Heart left ventricle (tissue), 16 donors: ENCODE measurements around the gene LIMA1. TPM values are rescaled to one million over a fixed set of nuclear protein-coding genes. Genes with fewer than 3 reads are reported as not detected.

Experiments used
- ATAC-seq, 4 donors: fragments of 200-7000 bp; cut with Tn5 transposase; one replicate each; pipeline ENCODE4 v1.9.1; 2020 to 2022; ENCODE audit warnings: moderate library complexity in 4 of 4, mild to moderate bottlenecking in 3 of 4, moderate number of reproducible peaks in 1 of 4
- DNase-seq, 5 donors: peaks; one replicate each; pipeline ENCODE4 v3.0.0-alpha.2; 2020
- H3K27ac ChIP-seq, 12 donors: fragments of 200-600 bp; sonication (generic) in 4 of 12; one replicate each; pipeline versions ENCODE4 v1.5.0 to v1.8.0; 2016 to 2022; ENCODE audit warnings: mild to moderate bottlenecking in 2 of 12
- H3K27me3 ChIP-seq, 9 donors: fragments of 200-600 bp; sonication (generic) in 2 of 9; one replicate each; pipeline versions ENCODE4 v1.5.1 to v1.8.0; 2016 to 2022; ENCODE audit warnings: mild to moderate bottlenecking in 3 of 9
- H3K36me3 ChIP-seq, 9 donors: fragments of 200-600 bp; sonication (generic) in 2 of 9; one replicate each; pipeline versions ENCODE4 v1.5.0 to v1.8.0; 2018 to 2022; ENCODE audit warnings: mild to moderate bottlenecking in 2 of 9
- H3K4me1 ChIP-seq, 12 donors: fragments of 200-600 bp; sonication (generic) in 4 of 12; one replicate each; pipeline versions ENCODE4 v1.5.0 to v1.8.0; 2016 to 2022; ENCODE audit warnings: mild to moderate bottlenecking in 3 of 12
- H3K4me3 ChIP-seq, 12 donors: fragments of 200-600 bp; sonication (generic) in 4 of 12; one replicate each; pipeline versions ENCODE4 v1.5.0 to v1.8.0; 2017 to 2022; ENCODE audit warnings: mild to moderate bottlenecking in 9 of 12, moderate library complexity in 4 of 12
- H3K9me3 ChIP-seq, 12 donors: fragments of 200-600 bp; sonication (generic) in 4 of 12; one replicate each; pipeline versions ENCODE4 v1.5.0 to v1.8.0; 2016 to 2022; ENCODE audit warnings: mild to moderate bottlenecking in 1 of 12
- CTCF ChIP-seq, 12 donors: fragments of 200-600 bp; sonication (generic) in 4 of 12; IDR thresholded peaks; one replicate each; pipeline versions ENCODE4 v1.5.0 to v1.8.0; 2018 to 2022; ENCODE audit warnings: antibody characterized with exemption in 12 of 12, mild to moderate bottlenecking in 5 of 12
- POLR2A ChIP-seq, 2 donors: fragments of 450-650 bp; IDR thresholded peaks; one replicate each; pipeline ENCODE4 v1.6.1; 2017; ENCODE audit warnings: antibody characterized with exemption in 2 of 2, mild to moderate bottlenecking in 2 of 2, moderate library complexity in 2 of 2
- WGBS, 4 donors: extraction: QIAGEN DNeasy Blood & Tissue Kit in 2 of 4; methylation state at CpG; one replicate each; pipeline versions ENCODE4 v1.1.5 to v1.1.7; 2013 to 2018; 5-methylcytosine and 5-hydroxymethylcytosine counted together
- intact Hi-C, 10 donors: fragments of 100-400 bp; cut with DNase I; formaldehyde crosslinking; loops; one replicate each; pipeline versions ENCODE4 v1.11.1 to v1.14.2; 2022
- polyA plus RNA-seq, 2 donors: library from polyadenylated mRNA; stranded (reverse); fragments of 200-250 nt; gene quantifications; one replicate each; pipeline ENCODE4 v1.2.3, GENCODE V29; 2013
- total RNA-seq, 9 donors: library from RNA; depleted of rRNA in 2 of 9; stranded (reverse); fragments of >200 nt in 2 of 9; fragmentation: NEBNext Ultra II Directional in 3 of 9; extraction: Animal tissue kit (Norgen Biotek cat#: 25700) in 3 of 9; gene quantifications; one replicate each; pipeline versions ENCODE4 v1.1.0 to v1.2.4, GENCODE V29; 2016 to 2023
- donor health status: ischemic (EF 13 %, LVEDD 7.1; RV severe dilation, severe dysfunction).
- donor health status: healthy with polysubstance abuse.
- donor health status: DM: no; HTN: yes; CAD: no.
- donor health status: DM: no; HTN: no; CAD: no.
- donor health status: ischemic (EF 25% LVEDD 6.9; RV normal size, moderate dysfunction).
- donor health status: ischemic (EF 25% LVEDD 5.7; RV mildly dilated, moderate dysfunction).
- donor health status: healthy.
- donor health status: DM: yes; HTN: yes; CAD: no.
- donor health status: ischemic (EF 35%, LVEDD 5.7; RV mildly dilated, moderate dysfunction).
- donor health status: nonischemic (EF 11% LVEDD 7.7; RV severe dilation, severe dysfunction).
- donor health status: DM: yes; HTN: yes; CAD: no.
- donor health status: PGD.
- donor health status: ischemic (EF 29% LVEDD 5.4; RV normal size, mild dysfunction).
- donor health status: nonischemic (EF 23%, LVEDD 6.1; RV moderate dilation, normal function).

Gene LIMA1
- total and polyA plus RNA-seq, 11 donors, result 11.6 to 38.8 (median 14.7) TPM

- intact Hi-C loops, result loop anchor here in 2 of 10 donors (10.0 kb wide), 1 partner anchor 50 kb away; the partner anchor contains the start of gene COX14 (in 2 of the 2)
- H3K36me3 ChIP-seq, result no peaks in the 10 kb centered on the region
- H3K27ac ChIP-seq, result no peak overlapping the region
- TF ChIP-seq POLR2A (IDR thresholded peaks at IDR 0.05), result no peak
- TF ChIP-seq CTCF (IDR thresholded peaks at IDR 0.05), result no peak
- ATAC-seq, result no peak
- no peak for DNase-seq
- H3K9me3 ChIP-seq, result peaks cover 0 to 6% (median 0%) of the 10 kb centered on the region in 12 donors
- 94 to 96% (median 96%) methylated on average over 19 to 20 of the region's 20 CpGs for WGBS, 4 donors
- H3K4me3 ChIP-seq, result no peak overlapping the region
- peaks cover 0 to 25% (median 10%) of the 10 kb centered on the region in 12 donors for H3K4me1 ChIP-seq
- no peaks in the 10 kb centered on the region for H3K27me3 ChIP-seq
Observed at GRCh38 chr12:50164963-50165362, 118.4 kb downstream of the LIMA1 start.

- Histone ChIP-seq H3K4me1 (peaks cover 0 to 20% (median 9%) of the 10 kb centered on the region in 12 donors), H3K4me3 (no peak overlapping the region), H3K27me3 (no peaks in the 10 kb centered on the region), H3K36me3 (peaks cover 0 to 3% (median 0%) of the 10 kb centered on the region in 9 donors), H3K27ac (no peak overlapping the region), H3K9me3 (no peaks in the 10 kb centered on the region)
- TF ChIP-seq POLR2A (IDR thresholded peaks at IDR 0.05) (no peak), CTCF (IDR thresholded peaks at IDR 0.05) (no peak)
- WGBS, 4 donors, result 80 to 87% (median 84%) methylated on average over 2 of the region's 2 CpGs
- ATAC-seq (no peak), DNase-seq (no peak)
- intact Hi-C loops, result loop anchor here in 2 of 10 donors (10.0 kb wide), 1 partner anchor 47 kb away; the partner anchor contains the start of gene COX14 (in 2 of the 2)
Observed at GRCh38 chr12:50162230-50162629, 121.1 kb downstream of the LIMA1 start.

- Histone ChIP-seq H3K27me3 (no peaks in the 10 kb centered on the region), H3K4me3 (no peak overlapping the region), H3K27ac (no peak overlapping the region), H3K9me3 (no peaks in the 10 kb centered on the region), H3K36me3 (peaks cover 0 to 3% (median 0%) of the 10 kb centered on the region in 9 donors), H3K4me1 (peaks cover 0 to 11% (median under 1%) of the 10 kb centered on the region in 12 donors)
- intact Hi-C loops, result loop anchor here in 2 of 10 donors (10.0 kb wide), 1 partner anchor 46 kb away; the partner anchor contains the start of gene COX14 (in 2 of the 2)
- ATAC-seq, result no peak
- DNase-seq, result no peak
- TF ChIP-seq CTCF (IDR thresholded peaks at IDR 0.05) (no peak), POLR2A (IDR thresholded peaks at IDR 0.05) (no peak)
Observed at GRCh38 chr12:50160643-50161042, 122.7 kb downstream of the LIMA1 start.

- DNase-seq, result no peak
- intact Hi-C loops, result no loop called here
- H3K27me3 ChIP-seq, result no peaks in the 10 kb centered on the region
- TF ChIP-seq CTCF (IDR thresholded peaks at IDR 0.05) (no peak), POLR2A (IDR thresholded peaks at IDR 0.05) (no peak)
- peaks cover 0 to 11% (median 3%) of the 10 kb centered on the region in 9 donors for H3K36me3 ChIP-seq
- H3K27ac ChIP-seq, result no peak overlapping the region
- peaks cover 0 to 7% (median 0%) of the 10 kb centered on the region in 12 donors for H3K4me1 ChIP-seq
- 92 to 98% (median 95%) methylated on average over 2 of the region's 2 CpGs for WGBS, 4 donors
- no peaks in the 10 kb centered on the region for H3K9me3 ChIP-seq
- ATAC-seq, result no peak
- no peak overlapping the region for H3K4me3 ChIP-seq
Observed at GRCh38 chr12:50157259-50157658, 126.1 kb downstream of the LIMA1 start.
